HG03175 (cell line): ENCODE data around the gene AGRP.

Source experiments
- ATAC-seq: cut with Tn5 transposase; IDR thresholded peaks from one replicate; pipeline ENCODE4 v1.9.1; 2021; ENCODE audit warnings: mild to moderate bottlenecking, moderate library complexity; ENCODE audit not compliant: unreplicated experiment

The AGRP gene

GRCh38 chr16:67445913-67446907, 37.1 kb downstream of the AGRP start:
- no peak for ATAC-seq

GRCh38 chr16:67445441-67445912, 37.9 kb downstream of the AGRP start:
- ATAC-seq: no peak

- no peak for ATAC-seq
Measured at GRCh38 chr16:67445126-67445426, 38.3 kb downstream of the AGRP start.

- ATAC-seq: no peak
Measured at GRCh38 chr16:67444259-67445125, 38.9 kb downstream of the AGRP start.

GRCh38 chr16:67443265-67443664, 40.1 kb downstream of the AGRP start:
- ATAC-seq: no peak

GRCh38 chr16:67442581-67443255, 40.6 kb downstream of the AGRP start:
- no peak for ATAC-seq

- no peak for ATAC-seq
Measured at GRCh38 chr16:67441907-67442306, 41.4 kb downstream of the AGRP start.

- ATAC-seq: no peak
Measured at GRCh38 chr16:67441271-67441753, 42.0 kb downstream of the AGRP start.

- no peak for ATAC-seq
Measured at GRCh38 chr16:67438824-67439393, 44.4 kb downstream of the AGRP start.

- ATAC-seq: no peak
Measured at GRCh38 chr16:67438098-67438791, 45.1 kb downstream of the AGRP start.

GRCh38 chr16:67437513-67437912, 45.8 kb downstream of the AGRP start:
- ATAC-seq: no peak

- ATAC-seq: no peak
Measured at GRCh38 chr16:67436640-67437193, 46.6 kb downstream of the AGRP start.

- ATAC-seq: no peak
Measured at GRCh38 chr16:67435758-67436164, 47.6 kb downstream of the AGRP start.

- no peak for ATAC-seq
Measured at GRCh38 chr16:67433131-67433719, 50.1 kb downstream of the AGRP start.
